Stimulated activated CD8-positive, alpha-beta memory T cell treated with anti-CD3 and anti-CD28 coated beads, Interleukin-15, amount 100 ng/mL, for 48 hours (primary cell): ENCODE data around the gene SV2C.
"Not testable (repeated sequence)": the region's sequence is repeated elsewhere in the genome, so short reads cannot be mapped to it uniquely, and the experiment has no call there.

Source experiments
- DNase-seq, 2 donors: peaks; one replicate each; pipeline ENCODE4 v3.0.0-alpha.2; 2020; ENCODE audit warnings: low read depth in 2 of 2

The SV2C gene

GRCh38 chr5:76082772-76083554 is at the start of gene SV2C:
TSS of gene SV2C (plus strand) at chr5:76083383. CDS start at chr5:76131751, 48,368 bp downstream.
- peak in 1 of 2 donors; percentile 22 for DNase-seq

- DNase-seq = not testable (repeated sequence)
These were observed 45.4 kb upstream of the SV2C start for GRCh38 chr5:76037736-76038151.

- DNase-seq = no peak
These were observed 45.0 kb upstream of the SV2C start for GRCh38 chr5:76038212-76038611.

DNA sequence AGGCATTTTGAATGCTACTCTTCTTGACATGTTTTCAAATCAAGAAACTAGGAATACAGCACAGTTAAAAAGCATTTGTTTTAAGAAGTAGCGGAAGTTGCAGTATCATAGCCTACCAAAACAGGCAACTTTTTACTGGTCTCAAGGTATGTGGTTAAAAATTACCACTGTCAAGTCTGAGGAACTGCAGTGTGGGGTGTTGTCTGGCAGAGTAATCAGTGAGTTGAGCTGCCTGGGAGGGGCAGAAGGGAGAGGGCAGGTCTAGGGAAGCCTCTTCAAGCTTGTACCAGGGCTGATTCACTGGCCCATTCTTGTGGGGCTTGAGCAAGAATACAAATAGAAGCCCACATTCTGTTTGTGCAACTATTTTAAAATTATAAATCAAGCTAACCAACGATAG is 42.4 kb upstream of the SV2C start:
- DNase-seq = no peak

GRCh38 chr5:76041863-76042262 is 41.3 kb upstream of the SV2C start:
- no peak for DNase-seq

DNA sequence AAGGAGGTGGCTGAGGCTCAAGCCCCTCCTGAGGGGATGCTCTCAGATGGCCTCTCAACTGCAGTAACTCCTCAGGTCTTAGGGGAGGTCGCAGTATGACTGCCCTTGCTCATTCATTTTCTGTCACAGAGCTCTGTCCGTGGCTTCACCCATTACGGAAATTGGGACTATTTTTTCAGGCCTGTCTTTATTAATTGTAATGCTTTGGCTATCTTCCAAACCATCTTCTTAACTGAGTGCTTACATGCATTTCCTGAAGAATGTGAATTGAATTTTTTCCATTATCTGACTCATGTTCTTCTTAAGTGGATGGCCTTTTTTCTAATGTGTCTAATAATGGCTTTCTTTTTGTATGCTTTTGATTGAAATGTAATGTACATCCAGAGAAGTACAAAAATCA is 36.4 kb upstream of the SV2C start:
- DNase-seq = no peak

DNA sequence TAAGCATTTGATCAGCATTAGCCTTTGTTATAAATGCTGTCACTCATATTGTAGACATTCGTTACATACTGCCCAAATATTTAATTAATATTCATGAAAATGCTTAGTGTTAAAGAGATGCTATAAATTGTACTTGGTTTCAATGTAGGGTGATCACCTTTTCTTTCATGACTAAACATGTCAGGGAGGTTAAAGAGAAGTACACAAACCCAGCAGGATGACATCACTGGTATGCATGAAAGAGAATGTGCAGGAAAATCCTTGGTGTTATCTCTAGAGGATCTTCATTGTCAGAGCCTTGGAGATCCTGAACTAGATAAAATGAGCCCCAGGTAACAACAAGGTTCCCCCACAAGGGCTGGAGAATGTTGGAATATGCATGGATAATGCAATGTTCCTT is 33.0 kb upstream of the SV2C start:
- DNase-seq = no peak

GRCh38 chr5:76062502-76063041 is 20.6 kb upstream of the SV2C start:
- DNase-seq = no peak

DNA sequence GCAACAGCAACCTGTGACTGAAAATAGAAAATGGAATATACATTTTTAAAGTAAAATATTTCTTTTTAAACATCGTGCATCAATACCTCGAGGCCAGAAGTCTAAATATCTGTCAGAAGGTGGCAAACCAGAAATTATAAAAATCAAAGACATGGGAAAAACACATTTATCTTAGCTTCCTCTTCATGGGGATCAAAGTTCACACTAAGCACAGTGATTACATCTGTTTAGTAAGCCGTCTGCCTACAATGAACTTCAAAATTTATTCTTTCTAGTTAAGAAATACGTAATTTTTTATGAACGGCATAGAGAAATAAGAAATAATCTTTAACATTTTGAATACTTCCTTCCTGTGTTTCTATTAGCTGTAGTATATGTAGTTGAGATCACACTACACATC is 17.9 kb upstream of the SV2C start:
- no peak for DNase-seq

DNA sequence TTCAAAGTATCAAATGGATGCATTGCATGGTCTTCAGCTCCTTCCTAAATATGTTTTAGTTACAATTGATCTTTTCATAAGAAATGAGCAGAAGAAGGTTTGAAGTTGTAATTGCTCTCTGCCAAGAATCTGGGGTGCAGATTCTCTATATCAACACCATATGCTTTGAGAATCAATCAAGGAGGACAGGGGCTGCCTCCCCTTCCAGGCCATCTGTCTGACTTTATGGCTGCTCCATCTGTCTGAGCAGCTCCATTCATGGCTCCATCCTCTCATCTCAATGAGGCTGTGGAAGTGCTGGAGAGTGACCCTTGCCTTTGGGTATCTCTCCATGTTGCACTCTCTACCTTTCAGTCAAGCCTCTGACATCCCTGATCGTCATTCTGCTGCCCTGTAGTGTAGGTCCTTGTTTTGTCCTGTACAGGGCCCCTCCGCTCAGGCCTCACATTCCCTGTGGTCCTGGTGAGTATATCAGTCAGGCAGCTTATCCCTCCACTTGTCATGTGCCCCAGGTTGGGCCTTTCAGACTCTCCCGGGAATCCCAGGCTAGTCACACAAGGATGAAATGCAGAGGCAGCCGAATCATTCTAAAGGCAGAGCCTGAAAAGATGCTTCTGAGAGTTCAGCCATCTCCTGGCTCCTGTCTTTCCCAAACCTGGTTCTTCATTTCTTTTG is 14.0 kb upstream of the SV2C start:
- no peak for DNase-seq

- no peak for DNase-seq
These were observed 8.6 kb upstream of the SV2C start for GRCh38 chr5:76074487-76075065.

DNA sequence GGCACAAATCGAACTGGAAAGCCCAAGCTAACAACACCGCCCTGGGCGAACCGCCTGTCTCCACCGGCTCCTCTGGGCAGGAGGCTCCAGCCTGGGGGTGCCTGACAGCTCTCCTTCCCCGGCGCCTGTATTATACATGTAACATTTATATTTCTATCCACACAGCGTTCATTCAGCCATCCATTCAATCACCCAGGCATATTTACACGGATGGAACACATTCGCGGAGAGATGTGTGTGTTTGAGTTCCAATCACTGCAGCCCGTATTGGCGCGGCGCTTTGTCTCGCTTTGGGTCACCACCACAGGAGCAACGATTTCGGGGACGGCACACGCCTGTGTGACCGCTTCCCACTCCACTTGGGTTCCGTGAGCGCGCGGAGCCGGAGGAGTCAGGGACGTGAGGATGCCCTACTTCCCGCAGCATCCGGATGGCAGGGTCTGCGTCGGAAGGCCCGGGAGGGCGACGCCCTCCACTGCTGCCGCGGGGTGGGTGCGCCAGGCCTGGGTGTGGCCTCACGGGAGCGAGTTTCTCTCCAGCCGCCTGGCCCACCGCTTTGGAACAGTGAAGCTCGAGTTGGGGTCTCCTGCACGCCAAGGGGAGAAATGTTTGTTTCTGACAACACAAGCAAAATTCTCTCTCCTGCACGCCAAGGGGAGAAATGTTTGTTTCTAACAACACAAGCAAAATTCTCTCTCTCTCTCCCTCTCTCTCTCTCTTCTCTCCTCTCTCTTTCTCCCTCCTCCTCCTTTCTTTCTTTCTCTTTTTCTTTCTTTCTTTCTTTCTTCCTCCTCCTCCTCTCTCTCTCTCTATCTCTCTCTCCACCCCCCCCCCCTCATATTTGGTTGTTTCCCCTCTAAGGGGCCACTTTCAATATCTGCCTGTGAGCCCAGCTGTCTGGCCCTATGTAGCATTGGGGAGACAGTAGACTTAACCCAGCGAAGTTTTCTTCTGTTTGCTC is 1.1 kb upstream of the SV2C start:
- DNase-seq = no peak

- no peak for DNase-seq
These were observed 642 bp downstream of the SV2C start for GRCh38 chr5:76083555-76084495.

GRCh38 chr5:76084496-76085242 is 1.5 kb downstream of the SV2C start:
- no peak for DNase-seq

GRCh38 chr5:76085243-76085579 is 2.0 kb downstream of the SV2C start:
- DNase-seq = no peak

DNA sequence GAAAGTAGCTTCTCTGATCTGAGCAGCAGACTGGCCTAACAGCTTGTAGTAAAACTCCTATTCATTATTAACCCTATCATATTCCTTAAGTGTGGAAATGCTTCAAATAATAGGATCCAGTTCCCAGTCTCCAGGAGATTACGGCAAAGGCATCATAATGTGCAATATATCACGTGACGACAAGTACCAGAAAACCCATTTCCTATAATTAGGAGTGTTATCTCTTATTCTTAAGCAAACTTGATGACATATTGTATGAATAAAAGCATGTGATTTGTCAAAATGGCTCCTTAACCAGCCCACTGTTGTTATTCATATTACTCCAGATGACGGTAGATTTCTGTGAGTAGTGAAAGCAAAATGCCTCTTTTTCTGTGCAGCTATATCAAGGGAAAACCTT is 2.9 kb downstream of the SV2C start:
- DNase-seq = no peak

GRCh38 chr5:76089156-76089555 is 6.0 kb downstream of the SV2C start:
- DNase-seq = not testable (repeated sequence)

DNA sequence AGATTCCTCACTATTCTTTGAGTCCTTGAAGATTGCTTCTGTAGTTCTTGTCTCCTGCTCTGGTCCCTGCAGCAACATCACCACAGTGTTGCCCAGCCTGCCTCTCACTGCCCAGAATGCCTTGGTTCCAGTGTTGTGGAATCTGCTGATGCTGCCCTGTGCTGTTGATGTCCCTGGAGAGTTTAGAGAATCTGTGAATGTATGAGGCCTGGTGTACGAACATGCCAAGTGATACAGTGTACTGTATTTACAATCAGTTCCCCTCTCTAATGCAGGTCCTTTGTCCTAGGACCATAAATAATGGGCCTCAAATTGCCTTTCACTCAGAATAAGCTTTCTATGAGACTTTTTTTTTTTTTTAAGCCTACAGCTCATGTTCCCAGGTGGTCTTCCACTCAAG is 8.2 kb downstream of the SV2C start:
- no peak for DNase-seq

DNA sequence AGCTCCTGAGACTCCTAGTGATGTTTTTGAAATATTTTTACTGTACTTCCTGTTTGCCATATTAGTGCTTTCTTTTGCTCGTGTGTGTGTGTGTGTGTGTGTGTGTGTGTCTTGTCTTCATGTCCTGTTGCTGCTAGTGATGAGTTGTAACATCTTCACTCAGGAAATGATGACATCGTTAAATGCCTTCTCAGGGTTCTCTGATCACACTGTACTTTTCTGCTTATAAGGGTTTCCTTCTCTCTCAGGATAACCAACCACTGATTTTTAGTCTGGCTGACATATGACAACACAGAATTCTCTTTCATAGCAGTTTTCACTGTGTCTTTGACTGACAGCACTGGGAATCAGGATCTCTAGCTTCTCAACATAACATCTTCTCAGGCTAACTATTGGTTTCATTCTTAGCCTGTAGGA is 16.1 kb downstream of the SV2C start:
- DNase-seq = no peak

DNA sequence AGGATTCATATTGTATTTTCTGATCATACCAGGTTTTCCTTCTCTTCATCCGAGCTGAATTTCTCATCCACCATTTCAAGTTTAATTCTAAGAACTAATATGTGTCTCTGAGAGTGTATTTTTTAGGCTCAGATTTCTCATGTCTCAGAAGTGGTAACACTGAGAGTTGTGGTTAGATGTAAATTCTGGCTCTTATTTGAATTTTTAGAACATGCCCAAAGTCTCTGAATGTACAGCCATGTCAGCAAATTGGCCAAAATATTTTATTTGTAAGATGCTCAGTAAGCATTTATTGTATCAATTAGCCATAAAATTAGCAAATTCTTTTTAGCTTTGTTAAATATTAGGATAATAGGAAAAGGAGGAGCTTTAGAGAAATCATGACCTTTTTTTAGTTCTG is 16.6 kb downstream of the SV2C start:
- no peak for DNase-seq
